Glutamatergic neuron (in vitro differentiated cells): ENCODE results near the gene TSPAN9. TPM values are rescaled to one million over a fixed set of nuclear protein-coding genes. Genes with fewer than 3 reads are reported as not detected.

Experiments used
- DNase-seq: peaks from one replicate; pipeline ENCODE4 v3.0.0; 2022
- H3K27ac Mint-ChIP-seq: one replicate; pipeline ENCODE4 v1.8.0; 2020; ENCODE audit warnings: mild to moderate bottlenecking, mixed read lengths, inconsistent platforms; ENCODE audit not compliant: unreplicated experiment
- H3K27me3 Mint-ChIP-seq: one replicate; pipeline ENCODE4 v1.8.0; 2020; ENCODE audit warnings: mild to moderate bottlenecking, moderate library complexity, mixed read lengths, inconsistent platforms; ENCODE audit not compliant: unreplicated experiment
- H3K36me3 Mint-ChIP-seq: one replicate; pipeline ENCODE4 v1.8.0; 2020; ENCODE audit warnings: mild to moderate bottlenecking, mixed read lengths, inconsistent platforms; ENCODE audit not compliant: unreplicated experiment
- H3K4me1 Mint-ChIP-seq: one replicate; pipeline ENCODE4 v1.8.0; 2020; ENCODE audit warnings: mild to moderate bottlenecking, low read depth, mixed read lengths, inconsistent platforms; ENCODE audit not compliant: unreplicated experiment
- H3K4me3 Mint-ChIP-seq: one replicate; pipeline ENCODE4 v1.8.0; 2020; ENCODE audit warnings: mild to moderate bottlenecking, mixed read lengths, inconsistent platforms; ENCODE audit not compliant: unreplicated experiment
- H3K9me3 Mint-ChIP-seq: one replicate; pipeline ENCODE4 v1.8.0; 2020; ENCODE audit warnings: mild to moderate bottlenecking, moderate library complexity, mixed read lengths, inconsistent platforms; ENCODE audit not compliant: unreplicated experiment
- total RNA-seq: library from RNA; stranded (reverse); fragmentation: NEBNext Ultra II Directional; extraction: Animal tissue kit (Norgen Biotek cat#: 25700); gene quantifications from one replicate; pipeline ENCODE4 v1.2.1, GENCODE V29; 2021; ENCODE audit not compliant: unreplicated experiment
- TF ChIP-seq, protein P1 (sequence below): fragments of 200-600 bp; sonication (generic); IDR thresholded peaks from one replicate; pipeline ENCODE4 v1.5.0; 2021; ENCODE audit not compliant: partially characterized antibody, unreplicated experiment

TSPAN9 gene
- total RNA-seq, 1 donor from 2014 or later, result 142 TPM

DNA sequence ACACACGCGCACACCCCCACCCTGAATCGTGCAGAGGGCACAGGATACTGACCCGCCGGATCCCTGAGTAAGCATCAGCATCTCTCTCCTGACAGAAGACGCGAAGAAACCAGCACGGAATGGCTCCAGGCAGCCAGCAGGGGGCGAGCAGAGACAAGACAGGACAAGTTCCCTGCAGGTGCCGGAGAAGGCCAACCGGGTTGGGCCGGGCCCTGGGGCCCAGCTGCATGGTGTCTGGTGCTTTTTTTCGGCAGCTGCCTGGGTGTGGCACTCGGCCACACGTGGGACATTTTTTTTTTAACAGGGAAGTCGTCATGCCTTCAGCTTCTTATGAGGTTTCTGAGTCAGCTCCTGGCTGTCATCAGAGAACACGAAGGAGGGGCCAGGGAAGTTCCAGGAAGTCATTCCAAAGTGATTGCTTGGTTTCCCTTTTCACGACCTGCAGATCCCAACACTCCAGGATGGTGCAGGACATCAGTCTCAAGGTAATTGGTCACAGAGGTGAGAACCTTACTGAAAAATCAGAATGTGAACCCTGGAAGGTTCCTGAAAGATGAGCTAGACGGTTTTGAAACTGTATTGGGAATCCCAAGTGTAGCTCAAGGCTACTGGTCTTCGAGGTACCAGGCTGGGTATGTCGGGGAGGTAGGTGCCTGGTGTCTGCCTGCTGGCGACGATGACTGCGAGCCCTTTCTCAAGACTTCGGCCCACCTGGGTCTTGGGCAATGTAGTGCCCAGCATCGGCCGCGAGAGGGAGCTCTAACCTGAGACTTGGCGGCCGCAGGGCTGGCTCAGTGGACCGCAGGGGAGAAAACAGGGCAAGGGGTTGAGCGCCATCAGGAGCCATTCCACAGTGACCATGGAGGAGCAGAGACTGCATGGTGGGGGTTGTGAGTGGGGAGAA lies 223.0 kb downstream of the TSPAN9 start:
- DNase-seq, result peak; percentile 94
- H3K27ac Mint-ChIP-seq, result peak overlapping the region; percentile 72
- H3K4me1 Mint-ChIP-seq, result peaks cover 28% of the 10 kb centered on the region
- no peaks in the 10 kb centered on the region for H3K36me3 Mint-ChIP-seq
- H3K4me3 Mint-ChIP-seq, result no peak overlapping the region
- H3K27me3 Mint-ChIP-seq, result peaks cover 17% of the 10 kb centered on the region
- TF ChIP-seq, protein P1, sequence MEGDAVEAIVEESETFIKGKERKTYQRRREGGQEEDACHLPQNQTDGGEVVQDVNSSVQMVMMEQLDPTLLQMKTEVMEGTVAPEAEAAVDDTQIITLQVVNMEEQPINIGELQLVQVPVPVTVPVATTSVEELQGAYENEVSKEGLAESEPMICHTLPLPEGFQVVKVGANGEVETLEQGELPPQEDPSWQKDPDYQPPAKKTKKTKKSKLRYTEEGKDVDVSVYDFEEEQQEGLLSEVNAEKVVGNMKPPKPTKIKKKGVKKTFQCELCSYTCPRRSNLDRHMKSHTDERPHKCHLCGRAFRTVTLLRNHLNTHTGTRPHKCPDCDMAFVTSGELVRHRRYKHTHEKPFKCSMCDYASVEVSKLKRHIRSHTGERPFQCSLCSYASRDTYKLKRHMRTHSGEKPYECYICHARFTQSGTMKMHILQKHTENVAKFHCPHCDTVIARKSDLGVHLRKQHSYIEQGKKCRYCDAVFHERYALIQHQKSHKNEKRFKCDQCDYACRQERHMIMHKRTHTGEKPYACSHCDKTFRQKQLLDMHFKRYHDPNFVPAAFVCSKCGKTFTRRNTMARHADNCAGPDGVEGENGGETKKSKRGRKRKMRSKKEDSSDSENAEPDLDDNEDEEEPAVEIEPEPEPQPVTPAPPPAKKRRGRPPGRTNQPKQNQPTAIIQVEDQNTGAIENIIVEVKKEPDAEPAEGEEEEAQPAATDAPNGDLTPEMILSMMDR, result peak; percentile 92
- peaks cover 16% of the 10 kb centered on the region for H3K9me3 Mint-ChIP-seq

GRCh38 chr12:3300833-3301401 lies 223.7 kb downstream of the TSPAN9 start:
- Mint-ChIP-seq H3K27ac (no peak overlapping the region), H3K27me3 (peaks cover 15% of the 10 kb centered on the region), H3K9me3 (peaks cover 14% of the 10 kb centered on the region), H3K36me3 (no peaks in the 10 kb centered on the region), H3K4me3 (peak overlapping the region; percentile 42), H3K4me1 (peaks cover 26% of the 10 kb centered on the region)
- DNase-seq, result no peak
- TF ChIP-seq, protein P1, result no peak

- H3K27ac Mint-ChIP-seq, result no peak overlapping the region
- H3K4me1 Mint-ChIP-seq, result peaks cover 36% of the 10 kb centered on the region
- peaks cover 14% of the 10 kb centered on the region for H3K27me3 Mint-ChIP-seq
- no peak overlapping the region for H3K4me3 Mint-ChIP-seq
- no peak for DNase-seq
- no peaks in the 10 kb centered on the region for H3K36me3 Mint-ChIP-seq
- TF ChIP-seq, protein P1, result no peak
- H3K9me3 Mint-ChIP-seq, result peaks cover 12% of the 10 kb centered on the region
Observed at GRCh38 chr12:3302401-3303041, 225.3 kb downstream of the TSPAN9 start.

- DNase-seq, result peak; percentile 65
- H3K9me3 Mint-ChIP-seq, result peaks cover 15% of the 10 kb centered on the region
- TF ChIP-seq, protein P1, result no peak
- no peaks in the 10 kb centered on the region for H3K36me3 Mint-ChIP-seq
- H3K4me1 Mint-ChIP-seq, result peaks cover 37% of the 10 kb centered on the region
- no peak overlapping the region for H3K4me3 Mint-ChIP-seq
- H3K27me3 Mint-ChIP-seq, result peaks cover 19% of the 10 kb centered on the region
- peak overlapping the region; percentile 12 for H3K27ac Mint-ChIP-seq
Observed at GRCh38 chr12:3303410-3304136, 226.4 kb downstream of the TSPAN9 start.
